ENCODE measurements around the gene MASP2. TPM values are rescaled to one million over a fixed set of nuclear protein-coding genes. Genes with fewer than 3 reads are reported as not detected.

Gene MASP2
- total and polyA plus RNA-seq, 9 of the 15 experiments (the other 6 are each of a cell fraction or from before 2014, with no cell fraction given): 0.01 to 0.23 (median 0.06) TPM; not detected in 3

GRCh38 chr1:10986525-10986890, 60.5 kb downstream of the MASP2 start:
- TF ChIP-seq CHD7 (IDR thresholded peaks at IDR 0.05; ENCODE audit: low read depth, low read length) (no peak), CEBPG (CRISPR knock-in tag; IDR thresholded peaks at IDR 0.05) (no peak), CEBPG (tag; conservative IDR thresholded peaks at IDR 0.05 in 1 of 2, IDR thresholded peaks at IDR 0.05 in 1 of 2) (0 out of 4 replicates have a peak, but pooled peaks of 1 of the 2 experiments have one; percentile 5), EHMT2 (IDR thresholded peaks at IDR 0.05) (no peak), MEF2A (IDR thresholded peaks at IDR 0.05; ENCODE audit: control insufficient read depth, low read depth, low read length) (no peak)
- ATAC-seq (no peak), FAIRE-seq (no peak), DNase-seq (ENCODE audit: extremely low read depth in 1 of 4, low spot score in 3 of 4) (no peak)
- H3K36me3 ChIP-seq (ENCODE audit: control insufficient read depth, insufficient read depth, low read length): no peaks in the 10 kb centered on the region
- no peak overlapping the region for H3K9ac ChIP-seq (ENCODE audit: insufficient read depth in 1 of 2, low read depth in 2 of 2, low read length in 2 of 2)
- H3K4me2 ChIP-seq (ENCODE audit: insufficient read depth, low read length): no peak overlapping the region
- no peaks in the 10 kb centered on the region for H3K79me2 ChIP-seq (ENCODE audit: control insufficient read depth, insufficient read depth, low read length)
- no peaks in the 10 kb centered on the region for H3K4me1 ChIP-seq (replicated peaks in 1 of 2; ENCODE audit: control insufficient read depth in 2 of 2, insufficient read depth in 2 of 2, low read length in 2 of 2)
- no peak overlapping the region for H3K27ac ChIP-seq (ENCODE audit: extremely low read depth, low read depth, low read length)
- WGBS (ENCODE audit: insufficient coverage, low coverage, missing lambda C conversion rate): 4% methylated on average over 7 of the region's 7 CpGs
- H4K20me1 ChIP-seq (replicated peaks; ENCODE audit: control insufficient read depth, insufficient read depth, low read length): no peaks in the 10 kb centered on the region; the same call in 1 of the 2 replicates
- intact Hi-C loops (cut with micrococcal nuclease): no loop called here
- H3K27me3 ChIP-seq (ENCODE audit: control insufficient read depth in 2 of 2, insufficient read depth in 2 of 2, low read length in 2 of 2): peaks cover 50 to 82% of the 10 kb centered on the region in 2 experiments
- H2AFZ ChIP-seq (ENCODE audit: low read depth, low read length): no peak overlapping the region
- CTCF ChIA-PET (ENCODE audit: low intra/inter-chr PET ratio): no interaction called here
- POLR2A ChIA-PET: interaction anchor here (0.7 to 1.5 kb wide), 3 partner anchors 15 to 63 kb away, joined by 3 read pairs; no protein-coding TSS in a partner anchor
- H3K9me1 ChIP-seq (ENCODE audit: control insufficient read depth, insufficient read depth, low read length): no peaks in the 10 kb centered on the region
- no TSS peak for BruUV-seq (replicated peaks)
- in situ Hi-C loops (cut with MboI): no loop called here
- no peaks in the 10 kb centered on the region for H3K9me3 ChIP-seq (replicated peaks; ENCODE audit: control insufficient read depth, insufficient read depth, low read depth, low read length)
- H3K4me3 ChIP-seq: no peak overlapping the region
